ENCODE data around the gene FOLR3. TPM values are rescaled to one million over a fixed set of nuclear protein-coding genes. Genes with fewer than 3 reads are reported as not detected.

The FOLR3 gene
- total and polyA plus RNA-seq, 2 of the 4 experiments (the other 2 are of a cell fraction), result 0.29 to 0.36 TPM

DNA sequence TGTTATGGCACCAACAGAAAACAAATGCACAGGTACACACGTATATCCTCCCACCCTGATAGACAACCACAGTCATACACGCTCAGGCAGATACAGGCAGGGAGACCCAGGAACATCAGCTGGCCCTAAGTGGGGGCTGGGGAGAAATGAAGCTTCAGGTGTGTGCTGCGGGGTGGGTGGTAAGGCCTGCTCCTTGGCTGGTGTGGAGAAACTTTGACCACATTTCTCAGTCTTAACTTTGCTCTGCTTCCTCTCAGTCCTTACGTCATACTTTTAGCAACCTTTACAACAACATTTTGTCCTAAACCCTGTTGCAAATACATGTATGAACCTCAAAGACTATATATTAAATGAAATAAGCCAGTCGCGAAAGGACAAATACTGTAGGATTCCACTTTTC is 16.3 kb upstream of the FOLR3 start:
- H3K14ac ChIP-seq (replicated peaks; ENCODE audit: low read depth, low read length), result no peak overlapping the region
- H3K27me3 ChIP-seq (ENCODE audit: control insufficient read depth, insufficient read depth, low read length), result no peaks in the 10 kb centered on the region; the same call in 1 of the 2 replicates
- no peak overlapping the region for H3K56ac ChIP-seq (ENCODE audit: extremely low read depth, insufficient read depth, low read length)
- TF ChIP-seq FOS (IDR thresholded peaks at IDR 0.05; ENCODE audit: low read depth, low read length) (no peak), MXI1 (IDR thresholded peaks at IDR 0.05; ENCODE audit: borderline replicate concordance, low read depth, low read length) (no peak), RCOR1 (IDR thresholded peaks at IDR 0.05; ENCODE audit: insufficient replicate concordance, low read length) (no peak), SMC3 (IDR thresholded peaks at IDR 0.05; ENCODE audit: low read depth, low read length) (no peak), NFE2L2 (IDR thresholded peaks at IDR 0.05; ENCODE audit: low read depth, low read length) (no peak), MAFK (IDR thresholded peaks at IDR 0.05; ENCODE audit: low read depth, low read length) (no peak), BHLHE40 (IDR thresholded peaks at IDR 0.05; ENCODE audit: low read depth, low read length) (no peak), CEBPB (IDR thresholded peaks at IDR 0.05; ENCODE audit: low read depth, low read length) (no peak), POLR2A (IDR thresholded peaks at IDR 0.05; ENCODE audit: low read depth, low read length) (no peak), MAZ (IDR thresholded peaks at IDR 0.05; ENCODE audit: borderline replicate concordance, low read depth, low read length) (no peak), RAD21 (IDR thresholded peaks at IDR 0.05; ENCODE audit: low read length) (no peak), RFX5 (IDR thresholded peaks at IDR 0.05; ENCODE audit: low read depth, low read length) (no peak)
- TF ChIP-seq, protein P1, sequence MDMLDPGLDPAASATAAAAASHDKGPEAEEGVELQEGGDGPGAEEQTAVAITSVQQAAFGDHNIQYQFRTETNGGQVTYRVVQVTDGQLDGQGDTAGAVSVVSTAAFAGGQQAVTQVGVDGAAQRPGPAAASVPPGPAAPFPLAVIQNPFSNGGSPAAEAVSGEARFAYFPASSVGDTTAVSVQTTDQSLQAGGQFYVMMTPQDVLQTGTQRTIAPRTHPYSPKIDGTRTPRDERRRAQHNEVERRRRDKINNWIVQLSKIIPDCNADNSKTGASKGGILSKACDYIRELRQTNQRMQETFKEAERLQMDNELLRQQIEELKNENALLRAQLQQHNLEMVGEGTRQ (IDR thresholded peaks at IDR 0.05; ENCODE audit: low read depth, low read length), result no peak
- TF ChIP-seq, protein P2, sequence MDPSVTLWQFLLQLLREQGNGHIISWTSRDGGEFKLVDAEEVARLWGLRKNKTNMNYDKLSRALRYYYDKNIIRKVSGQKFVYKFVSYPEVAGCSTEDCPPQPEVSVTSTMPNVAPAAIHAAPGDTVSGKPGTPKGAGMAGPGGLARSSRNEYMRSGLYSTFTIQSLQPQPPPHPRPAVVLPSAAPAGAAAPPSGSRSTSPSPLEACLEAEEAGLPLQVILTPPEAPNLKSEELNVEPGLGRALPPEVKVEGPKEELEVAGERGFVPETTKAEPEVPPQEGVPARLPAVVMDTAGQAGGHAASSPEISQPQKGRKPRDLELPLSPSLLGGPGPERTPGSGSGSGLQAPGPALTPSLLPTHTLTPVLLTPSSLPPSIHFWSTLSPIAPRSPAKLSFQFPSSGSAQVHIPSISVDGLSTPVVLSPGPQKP (IDR thresholded peaks at IDR 0.05; ENCODE audit: borderline replicate concordance, low read depth, low read length), result no peak
- TF ChIP-seq, protein P3, sequence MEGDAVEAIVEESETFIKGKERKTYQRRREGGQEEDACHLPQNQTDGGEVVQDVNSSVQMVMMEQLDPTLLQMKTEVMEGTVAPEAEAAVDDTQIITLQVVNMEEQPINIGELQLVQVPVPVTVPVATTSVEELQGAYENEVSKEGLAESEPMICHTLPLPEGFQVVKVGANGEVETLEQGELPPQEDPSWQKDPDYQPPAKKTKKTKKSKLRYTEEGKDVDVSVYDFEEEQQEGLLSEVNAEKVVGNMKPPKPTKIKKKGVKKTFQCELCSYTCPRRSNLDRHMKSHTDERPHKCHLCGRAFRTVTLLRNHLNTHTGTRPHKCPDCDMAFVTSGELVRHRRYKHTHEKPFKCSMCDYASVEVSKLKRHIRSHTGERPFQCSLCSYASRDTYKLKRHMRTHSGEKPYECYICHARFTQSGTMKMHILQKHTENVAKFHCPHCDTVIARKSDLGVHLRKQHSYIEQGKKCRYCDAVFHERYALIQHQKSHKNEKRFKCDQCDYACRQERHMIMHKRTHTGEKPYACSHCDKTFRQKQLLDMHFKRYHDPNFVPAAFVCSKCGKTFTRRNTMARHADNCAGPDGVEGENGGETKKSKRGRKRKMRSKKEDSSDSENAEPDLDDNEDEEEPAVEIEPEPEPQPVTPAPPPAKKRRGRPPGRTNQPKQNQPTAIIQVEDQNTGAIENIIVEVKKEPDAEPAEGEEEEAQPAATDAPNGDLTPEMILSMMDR (conservative IDR thresholded peaks at IDR 0.05; ENCODE audit: low read depth, low read length), result no peak
- H2AK9ac ChIP-seq (replicated peaks; ENCODE audit: low read depth, low read length, poor library complexity), result no peak overlapping the region
- no peak overlapping the region for H2BK5ac ChIP-seq (ENCODE audit: low read depth, low read length, poor library complexity, severe bottlenecking)
- no peak overlapping the region for H3K27ac ChIP-seq (ENCODE audit: insufficient read depth, low read length)
- no peaks in the 10 kb centered on the region for H3K79me1 ChIP-seq (ENCODE audit: low read depth in 1 of 2, low read length in 2 of 2)
- H2BK20ac ChIP-seq (ENCODE audit: low read depth, low read length), result no peak overlapping the region
- no peaks in the 10 kb centered on the region; the same call in 1 of the 2 replicates for H3K9me1 ChIP-seq (ENCODE audit: insufficient read depth, low read length)
- intact Hi-C loops (cut with micrococcal nuclease) (no loop called here), dilution Hi-C loops (cut with HindIII; ENCODE audit: low sequenced_read_pairs, unreplicated experiment) (no loop called here), in situ Hi-C loops (cut with MboI; ENCODE audit: low sequenced_read_pairs) (no loop called here)
- POLR2A ChIA-PET (ENCODE audit: unreplicated experiment), result no interaction called here
- no peaks in the 10 kb centered on the region for H3K9me3 ChIP-seq (ENCODE audit: control insufficient read depth, insufficient read depth, low read length)
- H3K4me1 ChIP-seq (ENCODE audit: control insufficient read depth, insufficient read depth, low read length), result no peaks in the 10 kb centered on the region
- no peaks in the 10 kb centered on the region for H4K20me1 ChIP-seq (ENCODE audit: insufficient read depth, low read length)
- no peak overlapping the region for H2AK5ac ChIP-seq (ENCODE audit: low read depth, low read length)
- no peak overlapping the region for H2AFZ ChIP-seq (replicated peaks; ENCODE audit: low read length, poor library complexity)
- BruUV-seq (replicated peaks), result no TSS peak
- ATAC-seq (ENCODE audit: low read depth) (no peak), DNase-seq (no peak)
- no peak overlapping the region for H2BK120ac ChIP-seq (ENCODE audit: low read depth, low read length)
- no peak overlapping the region for H3K23ac ChIP-seq (ENCODE audit: low read depth, low read length)
- CTCF ChIA-PET, result no interaction called here
- no peak overlapping the region for H4K5ac ChIP-seq (ENCODE audit: low read depth, low read length)
- H2BK15ac ChIP-seq (ENCODE audit: low read depth, low read length), result no peak overlapping the region
- H3K36me3 ChIP-seq (ENCODE audit: control insufficient read depth, insufficient read depth, low read length), result no peaks in the 10 kb centered on the region
- H4K91ac ChIP-seq (ENCODE audit: insufficient read depth, low read depth, low read length), result no peak overlapping the region
- H3K18ac ChIP-seq (ENCODE audit: low read depth, low read length), result no peak overlapping the region
- no peak overlapping the region for H3K4me2 ChIP-seq (ENCODE audit: low read depth, low read length)
- no peak overlapping the region for H3K4ac ChIP-seq (ENCODE audit: low read depth, low read length)
- H3K9ac ChIP-seq (ENCODE audit: low read depth, low read length), result no peak overlapping the region
- no CpG with 5 or more reads among the region's 6 CpGs for WGBS, 2 experiments (ENCODE audit: extremely low coverage in 2 of 2, insufficient read length in 1 of 2)
- H4K8ac ChIP-seq (ENCODE audit: low read depth in 2 of 2, low read length in 2 of 2), result no peak overlapping the region
- no peak overlapping the region for H3K4me3 ChIP-seq (ENCODE audit: insufficient read depth, low read depth, low read length)

Data from IMR-90 (cell line).